H9 (cell line): ENCODE results near the gene TRPV4. TPM values are rescaled to one million over a fixed set of nuclear protein-coding genes. Genes with fewer than 3 reads are reported as not detected.

ENCODE experiments used
- DNase-seq: peaks from one replicate; pipeline ENCODE4 v3.0.0-alpha.2; 2017
- H2AFZ ChIP-seq: one replicate; pipeline ENCODE4 v1.6.1; 2013; ENCODE audit warnings: mild to moderate bottlenecking, low read length, control low read depth, moderate library complexity
- H2AK5ac ChIP-seq: 2 replicates; pipeline ENCODE4 v1.6.1; 2013; ENCODE audit warnings: low read length, control low read depth, mixed read lengths; ENCODE audit not compliant: insufficient read length
- H2BK120ac ChIP-seq: one replicate; pipeline ENCODE4 v1.6.1; 2013; ENCODE audit warnings: low read depth, mild to moderate bottlenecking, low read length, control low read depth, inconsistent platforms; ENCODE audit not compliant: poor library complexity, severe bottlenecking
- H2BK12ac ChIP-seq: 2 replicates; pipeline ENCODE4 v1.6.1; 2013; ENCODE audit warnings: low read length, control low read depth, mixed read lengths, low read depth; ENCODE audit not compliant: insufficient read length
- H2BK15ac ChIP-seq: 2 replicates; pipeline ENCODE4 v1.6.1; 2013; ENCODE audit warnings: low read depth, low read length, control low read depth
- H2BK20ac ChIP-seq: one replicate; pipeline ENCODE4 v1.6.1; 2013; ENCODE audit warnings: low read depth, mild to moderate bottlenecking, low read length, control low read depth, inconsistent platforms; ENCODE audit not compliant: poor library complexity, severe bottlenecking
- H2BK5ac ChIP-seq: 2 replicates; pipeline ENCODE4 v1.6.1; 2013; ENCODE audit warnings: low read length, control low read depth, mixed read lengths; ENCODE audit not compliant: insufficient read length
- H3K14ac ChIP-seq: 2 replicates; pipeline ENCODE4 v1.6.1; 2013; ENCODE audit warnings: low read length, control low read depth; ENCODE audit not compliant: insufficient read depth
- H3K18ac ChIP-seq: 2 replicates; pipeline ENCODE4 v1.6.1; 2013; ENCODE audit warnings: low read depth, mild to moderate bottlenecking, mixed read lengths, low read length, control low read depth; ENCODE audit not compliant: insufficient read length
- H3K23ac ChIP-seq: 2 replicates; pipeline ENCODE4 v1.6.1; 2013; ENCODE audit warnings: low read length, control low read depth, mixed read lengths, low read depth; ENCODE audit not compliant: insufficient read length
- H3K23me2 ChIP-seq: 2 replicates; pipeline ENCODE4 v1.6.1; 2013; ENCODE audit warnings: low read depth, mild to moderate bottlenecking, mixed read lengths, low read length, control low read depth; ENCODE audit not compliant: insufficient read length, poor library complexity, severe bottlenecking
- H3K27ac ChIP-seq: 2 replicates; pipeline ENCODE4 v1.5.1; 2013; ENCODE audit warnings: low read length, control low read depth, mixed read lengths, low read depth; ENCODE audit not compliant: insufficient read length
- H3K27me3 ChIP-seq: 2 replicates; pipeline ENCODE4 v1.6.1; 2013; ENCODE audit warnings: low read length, control low read depth, inconsistent platforms; ENCODE audit not compliant: insufficient read depth
- H3K4ac ChIP-seq: 2 replicates; pipeline ENCODE4 v1.6.1; 2013; ENCODE audit warnings: low read depth, mild to moderate bottlenecking, control low read depth, inconsistent platforms, low read length, moderate library complexity
- H3K4me1 ChIP-seq: 2 replicates; pipeline ENCODE4 v1.6.1; 2013; ENCODE audit warnings: low read length, control low read depth, inconsistent platforms; ENCODE audit not compliant: insufficient read depth
- H3K4me2 ChIP-seq: 2 replicates; pipeline ENCODE4 v1.6.1; 2013; ENCODE audit warnings: low read length, control low read depth, mixed read lengths; ENCODE audit not compliant: insufficient read length, insufficient read depth
- H3K56ac ChIP-seq: 2 replicates; pipeline ENCODE4 v1.6.1; 2013; ENCODE audit warnings: low read depth, mild to moderate bottlenecking, mixed read lengths, low read length, control low read depth; ENCODE audit not compliant: insufficient read length
- H3K79me1 ChIP-seq: 2 replicates; pipeline ENCODE4 v1.6.1; 2013; ENCODE audit warnings: low read depth, mild to moderate bottlenecking, moderate library complexity, low read length, control low read depth, inconsistent platforms; ENCODE audit not compliant: insufficient read depth, poor library complexity, severe bottlenecking
- H3K79me2 ChIP-seq: 2 replicates; pipeline ENCODE4 v1.6.1; 2013; ENCODE audit warnings: low read length, control low read depth, inconsistent platforms; ENCODE audit not compliant: insufficient read depth
- H3K9ac ChIP-seq: 2 replicates; pipeline ENCODE4 v1.6.1; 2013; ENCODE audit warnings: low read length, control low read depth, mixed read lengths; ENCODE audit not compliant: insufficient read length; ENCODE audit errors: extremely low read depth
- H3K9me3 ChIP-seq: one replicate; pipeline ENCODE4 v1.6.1; 2013; ENCODE audit warnings: low read depth, low read length, inconsistent platforms; ENCODE audit not compliant: control insufficient read depth
- H3T11ph ChIP-seq: one replicate; pipeline ENCODE4 v1.6.1; 2013; ENCODE audit warnings: mild to moderate bottlenecking, low read length, control low read depth, inconsistent platforms
- H4K20me1 ChIP-seq: one replicate; pipeline ENCODE4 v1.6.1; 2013; ENCODE audit not compliant: control insufficient read depth, insufficient read length, insufficient read depth
- H4K5ac ChIP-seq: 2 replicates; pipeline ENCODE4 v1.6.1; 2013; ENCODE audit warnings: low read depth, mild to moderate bottlenecking, mixed read lengths, low read length, control low read depth; ENCODE audit not compliant: insufficient read length
- H4K8ac ChIP-seq: replicated peaks from 2 replicates; pipeline ENCODE4 v1.6.1; 2013; ENCODE audit warnings: low read length, control low read depth, mixed read lengths, low read depth; ENCODE audit not compliant: insufficient read length
- H4K91ac ChIP-seq: 2 replicates; pipeline ENCODE4 v1.6.1; 2013; ENCODE audit warnings: low read depth, mild to moderate bottlenecking, moderate library complexity, mixed read lengths, low read length, control low read depth; ENCODE audit not compliant: insufficient read length
- H3K27ac Mint-ChIP-seq, 3 experiments: 2 replicates in 2 of 3; 3 replicates in 1 of 3; pipeline ENCODE4 v1.8.0; 2020 to 2021; ENCODE audit warnings: mixed read lengths in 3 of 3, mild to moderate bottlenecking in 1 of 3, moderate library complexity in 1 of 3
- H3K27me3 Mint-ChIP-seq: 2 replicates; pipeline ENCODE4 v1.8.0; 2021; ENCODE audit warnings: low read depth, mild to moderate bottlenecking, moderate library complexity, mixed read lengths
- H3K36me3 Mint-ChIP-seq, 3 experiments: 2 replicates in 2 of 3; 3 replicates in 1 of 3; pipeline ENCODE4 v1.8.0; 2020 to 2021; ENCODE audit warnings: low read depth in 3 of 3, mixed read lengths in 3 of 3; ENCODE audit not compliant: insufficient read depth in 1 of 3
- H3K4me1 Mint-ChIP-seq, 2 experiments: 2 replicates each; pipeline ENCODE4 v1.8.0; 2020; ENCODE audit warnings: mixed read lengths in 2 of 2
- H3K4me3 Mint-ChIP-seq, 2 experiments: 2 replicates in 1 of 2; 3 replicates in 1 of 2; pipeline ENCODE4 v1.8.0; 2020 to 2021; ENCODE audit warnings: mild to moderate bottlenecking in 2 of 2, mixed read lengths in 2 of 2, moderate library complexity in 1 of 2
- H3K9me3 Mint-ChIP-seq, 2 experiments: 2 replicates in 1 of 2; 3 replicates in 1 of 2; pipeline ENCODE4 v1.8.0; 2020; ENCODE audit warnings: mild to moderate bottlenecking in 2 of 2, mixed read lengths in 2 of 2, moderate library complexity in 1 of 2
- total RNA-seq: library from RNA; stranded (reverse); gene quantifications from 2 replicates; pipeline ENCODE4 v1.2.1, GENCODE V29; 2021
- TF ChIP-seq, protein P1 (sequence below): fragments of 200-600 bp; sonication (generic); conservative IDR thresholded peaks from 3 replicates; pipeline ENCODE4 v1.8.0; 2021; ENCODE audit warnings: antibody characterized with exemption, mild to moderate bottlenecking

Gene TRPV4
- total RNA-seq, 1 experiment from 2014 or later = 4.9 TPM

DNA sequence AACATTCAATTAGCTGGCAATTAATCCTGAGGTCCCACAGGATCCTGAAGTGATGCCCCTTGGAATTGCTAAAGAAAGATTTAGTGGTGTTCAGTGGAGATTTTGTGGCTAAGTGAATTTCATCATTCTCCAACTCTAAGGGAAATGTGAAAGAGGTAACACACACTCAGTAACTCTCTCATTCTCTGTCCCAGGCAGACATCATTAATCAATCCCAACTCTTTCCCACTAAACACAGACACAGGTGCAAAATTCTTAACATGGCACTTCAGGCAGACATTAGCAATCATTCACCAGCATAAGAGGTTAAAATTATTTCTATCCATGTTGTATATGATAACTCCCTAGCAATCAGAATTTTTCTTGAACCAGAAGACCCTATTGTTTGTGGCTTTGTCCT, 40.2 kb downstream of the TRPV4 start:
- H2BK120ac ChIP-seq = no peak overlapping the region
- Mint-ChIP-seq H3K36me3 (peaks cover 0 to 10% (median 8%) of the 10 kb centered on the region in 3 experiments; a peak in 3 of 7 replicates), H3K27me3 (no peaks in the 10 kb centered on the region), H3K9me3 (no peaks in the 10 kb centered on the region), H3K27ac (no peak overlapping the region; a peak in 1 of 7 replicates), H3K4me3 (no peak overlapping the region), H3K4me1 (peaks cover 10 to 12% of the 10 kb centered on the region in 2 experiments)
- no peak overlapping the region for H2BK20ac ChIP-seq
- H3K23ac ChIP-seq = no peak overlapping the region
- no peak overlapping the region for H2BK15ac ChIP-seq
- H4K20me1 ChIP-seq = no peaks in the 10 kb centered on the region
- H3K27ac ChIP-seq = no peak overlapping the region
- H3K4me1 ChIP-seq = no peaks in the 10 kb centered on the region
- no peaks in the 10 kb centered on the region for H3K79me1 ChIP-seq
- H2AK5ac ChIP-seq = no peak overlapping the region
- H2AFZ ChIP-seq = no peak overlapping the region
- H3K4ac ChIP-seq = no peak overlapping the region
- TF ChIP-seq, protein P1, sequence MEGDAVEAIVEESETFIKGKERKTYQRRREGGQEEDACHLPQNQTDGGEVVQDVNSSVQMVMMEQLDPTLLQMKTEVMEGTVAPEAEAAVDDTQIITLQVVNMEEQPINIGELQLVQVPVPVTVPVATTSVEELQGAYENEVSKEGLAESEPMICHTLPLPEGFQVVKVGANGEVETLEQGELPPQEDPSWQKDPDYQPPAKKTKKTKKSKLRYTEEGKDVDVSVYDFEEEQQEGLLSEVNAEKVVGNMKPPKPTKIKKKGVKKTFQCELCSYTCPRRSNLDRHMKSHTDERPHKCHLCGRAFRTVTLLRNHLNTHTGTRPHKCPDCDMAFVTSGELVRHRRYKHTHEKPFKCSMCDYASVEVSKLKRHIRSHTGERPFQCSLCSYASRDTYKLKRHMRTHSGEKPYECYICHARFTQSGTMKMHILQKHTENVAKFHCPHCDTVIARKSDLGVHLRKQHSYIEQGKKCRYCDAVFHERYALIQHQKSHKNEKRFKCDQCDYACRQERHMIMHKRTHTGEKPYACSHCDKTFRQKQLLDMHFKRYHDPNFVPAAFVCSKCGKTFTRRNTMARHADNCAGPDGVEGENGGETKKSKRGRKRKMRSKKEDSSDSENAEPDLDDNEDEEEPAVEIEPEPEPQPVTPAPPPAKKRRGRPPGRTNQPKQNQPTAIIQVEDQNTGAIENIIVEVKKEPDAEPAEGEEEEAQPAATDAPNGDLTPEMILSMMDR = no peak
- no peak overlapping the region for H4K8ac ChIP-seq
- no peak overlapping the region for H3K56ac ChIP-seq
- no peak overlapping the region for H3K18ac ChIP-seq
- no peaks in the 10 kb centered on the region for H3K79me2 ChIP-seq
- H3K23me2 ChIP-seq = no peaks in the 10 kb centered on the region
- H3K27me3 ChIP-seq = no peaks in the 10 kb centered on the region
- H3K4me2 ChIP-seq = no peak overlapping the region
- DNase-seq = no peak
- H4K5ac ChIP-seq = no peak overlapping the region
- no peak overlapping the region for H4K91ac ChIP-seq
- no peak overlapping the region for H3K9ac ChIP-seq
- H2BK12ac ChIP-seq = no peak overlapping the region
- H3K9me3 ChIP-seq = no peaks in the 10 kb centered on the region
- no peak overlapping the region for H2BK5ac ChIP-seq
- H3T11ph ChIP-seq = no peak overlapping the region
- no peak overlapping the region for H3K14ac ChIP-seq
